GM19324 (cell line): Measurements from ENCODE around the gene MBOAT7.
A peak's percentile ranks its signal among the peaks of the same experiment; 100 is the strongest.
"Not testable (repeated sequence)": the region's sequence is repeated elsewhere in the genome, so short reads cannot be mapped to it uniquely, and the experiment has no call there.

Experiments used
- ATAC-seq: cut with Tn5 transposase; IDR thresholded peaks from one replicate; pipeline ENCODE4 v1.9.1; 2021; ENCODE audit warnings: mild to moderate bottlenecking, moderate library complexity; ENCODE audit not compliant: unreplicated experiment, low FRiP score

MBOAT7 gene

DNA sequence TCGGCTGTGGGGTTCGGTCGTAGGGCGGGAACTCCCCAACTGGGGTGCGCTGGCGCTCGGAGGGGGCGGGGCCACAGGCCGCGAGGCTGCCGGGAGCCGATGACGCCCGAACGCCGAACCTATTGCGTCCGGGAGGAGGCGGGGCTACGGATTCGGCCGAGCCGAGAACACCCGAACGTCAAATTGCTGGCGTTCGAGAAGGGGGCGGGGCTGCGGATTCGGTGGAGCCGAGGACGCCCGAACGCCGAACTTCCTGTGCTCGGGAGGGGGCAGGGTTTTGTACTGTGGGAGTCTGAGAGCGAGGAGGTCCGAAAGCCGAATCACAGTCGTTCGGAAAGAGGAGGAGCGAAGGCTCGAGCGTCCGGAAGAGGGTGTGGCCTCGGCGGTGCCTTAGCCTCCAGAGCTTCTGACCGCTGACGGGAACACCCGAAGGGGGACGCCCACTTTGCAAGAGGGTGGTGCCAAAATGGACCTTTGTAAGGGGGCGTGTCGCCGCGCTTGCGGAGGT lies 1.2 kb upstream of the MBOAT7 start:
- ATAC-seq: peak; percentile 56

DNA sequence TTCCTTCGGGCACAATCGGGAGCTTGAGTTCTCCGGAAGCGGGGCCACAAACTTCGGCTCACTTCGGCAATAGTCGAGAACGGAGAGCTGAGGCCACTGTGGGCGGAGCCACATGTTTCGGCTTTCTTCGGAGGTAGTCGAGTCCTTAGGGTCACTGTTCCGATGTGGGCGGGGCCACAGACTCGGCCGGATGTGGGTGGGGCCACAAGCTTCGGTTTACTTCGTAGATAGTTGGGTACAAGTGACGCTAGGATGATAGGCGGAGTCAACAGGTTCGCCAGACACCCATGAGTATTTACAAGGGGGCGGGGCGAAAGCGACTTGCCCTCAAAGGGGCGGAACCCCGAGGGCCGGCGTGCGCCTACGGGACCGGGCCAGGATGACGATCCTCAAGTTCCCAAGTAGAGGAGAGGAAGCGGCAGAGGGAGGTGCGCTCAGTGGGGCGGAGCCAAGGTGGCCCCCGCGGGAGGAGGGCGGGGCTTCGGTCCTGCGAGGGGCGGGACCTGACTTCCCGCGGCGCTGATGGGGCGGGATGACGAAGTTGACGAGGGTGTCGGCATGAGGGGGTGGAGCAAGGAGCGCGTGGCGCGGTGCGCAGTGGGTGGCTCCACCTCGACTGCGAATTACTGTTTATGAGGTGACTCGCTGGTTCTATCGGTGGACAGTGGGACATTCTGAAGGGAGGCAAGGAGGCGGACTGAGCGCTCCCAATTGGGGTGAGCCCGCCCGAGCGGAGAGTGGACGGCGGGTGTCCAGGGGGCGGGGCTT lies 539 bp upstream of the MBOAT7 start:
- ATAC-seq: peak; percentile 52

- ATAC-seq: no peak
Measured at GRCh38 chr19:54188215-54188871, 1.0 kb downstream of the MBOAT7 start.

- ATAC-seq: no peak
Measured at GRCh38 chr19:54186934-54187381, 2.4 kb downstream of the MBOAT7 start.

GRCh38 chr19:54186351-54186750 lies 3.0 kb downstream of the MBOAT7 start:
- ATAC-seq: no peak

GRCh38 chr19:54183431-54183830 lies 5.9 kb downstream of the MBOAT7 start:
- no peak for ATAC-seq

- ATAC-seq: not testable (repeated sequence)
Measured at GRCh38 chr19:54181894-54182293, 7.5 kb downstream of the MBOAT7 start.

DNA sequence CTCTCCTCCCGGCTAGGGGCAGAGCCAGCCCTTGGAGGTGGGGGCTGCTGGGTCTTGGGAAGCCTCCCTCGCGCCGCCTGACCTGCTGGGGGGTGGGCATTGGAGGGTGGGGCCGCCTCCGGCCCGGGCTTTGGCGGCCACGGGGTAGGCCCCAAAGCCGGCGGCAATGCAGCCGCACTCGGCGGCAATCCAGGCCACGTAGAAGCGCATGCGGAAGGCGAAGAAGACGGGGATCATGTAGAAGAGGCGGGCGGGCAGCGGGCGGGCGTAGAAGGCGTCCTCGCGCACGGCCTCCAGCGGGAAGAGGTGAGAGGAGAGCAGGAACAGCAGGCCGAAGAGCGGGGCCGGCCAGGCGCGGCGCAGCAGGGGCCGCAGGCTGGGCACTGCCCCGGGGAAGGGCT lies 8.7 kb downstream of the MBOAT7 start:
- ATAC-seq: no peak

DNA sequence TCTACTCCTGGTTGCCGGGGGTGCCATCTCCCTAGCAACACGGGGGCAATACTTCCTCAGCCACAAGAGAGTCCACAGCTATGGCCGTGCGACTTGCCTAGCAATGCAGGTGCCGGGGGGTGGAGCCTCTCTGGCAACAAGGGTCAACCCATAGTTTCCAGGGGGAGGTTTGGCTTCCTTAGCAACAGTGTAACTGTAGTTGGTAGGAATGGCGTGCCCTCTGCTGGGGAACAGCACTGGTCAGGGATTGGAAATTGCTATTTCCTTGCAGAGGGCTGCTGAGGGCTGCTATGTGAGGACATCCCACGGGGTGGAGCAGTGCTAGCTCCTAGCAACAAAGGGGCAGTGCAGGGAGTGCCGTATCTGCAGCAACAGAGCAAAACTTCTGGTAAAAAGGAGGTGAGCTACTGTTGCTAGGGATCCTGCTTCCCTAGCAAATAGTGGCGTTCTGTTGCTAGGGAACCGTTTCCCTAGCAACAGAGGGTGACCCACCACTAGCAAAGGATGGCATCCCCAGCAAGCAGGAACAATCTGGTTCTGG lies 9.4 kb downstream of the MBOAT7 start:
- ATAC-seq: no peak

GRCh38 chr19:54179262-54179852 lies 10.0 kb downstream of the MBOAT7 start:
- no peak for ATAC-seq

- ATAC-seq: no peak
Measured at GRCh38 chr19:54178581-54179261, 10.7 kb downstream of the MBOAT7 start.

- ATAC-seq: no peak
Measured at GRCh38 chr19:54173951-54174834, 15.2 kb downstream of the MBOAT7 start.

- ATAC-seq: no peak
Measured at GRCh38 chr19:54173359-54173699, 16.1 kb downstream of the MBOAT7 start.

- no peak for ATAC-seq
Measured at GRCh38 chr19:54172471-54173358, 16.7 kb downstream of the MBOAT7 start, which contains the start of gene TMC4. TMC4 (minus strand) TSS chr19:54173160; CDS start chr19:54173117, 43 bp downstream.

DNA sequence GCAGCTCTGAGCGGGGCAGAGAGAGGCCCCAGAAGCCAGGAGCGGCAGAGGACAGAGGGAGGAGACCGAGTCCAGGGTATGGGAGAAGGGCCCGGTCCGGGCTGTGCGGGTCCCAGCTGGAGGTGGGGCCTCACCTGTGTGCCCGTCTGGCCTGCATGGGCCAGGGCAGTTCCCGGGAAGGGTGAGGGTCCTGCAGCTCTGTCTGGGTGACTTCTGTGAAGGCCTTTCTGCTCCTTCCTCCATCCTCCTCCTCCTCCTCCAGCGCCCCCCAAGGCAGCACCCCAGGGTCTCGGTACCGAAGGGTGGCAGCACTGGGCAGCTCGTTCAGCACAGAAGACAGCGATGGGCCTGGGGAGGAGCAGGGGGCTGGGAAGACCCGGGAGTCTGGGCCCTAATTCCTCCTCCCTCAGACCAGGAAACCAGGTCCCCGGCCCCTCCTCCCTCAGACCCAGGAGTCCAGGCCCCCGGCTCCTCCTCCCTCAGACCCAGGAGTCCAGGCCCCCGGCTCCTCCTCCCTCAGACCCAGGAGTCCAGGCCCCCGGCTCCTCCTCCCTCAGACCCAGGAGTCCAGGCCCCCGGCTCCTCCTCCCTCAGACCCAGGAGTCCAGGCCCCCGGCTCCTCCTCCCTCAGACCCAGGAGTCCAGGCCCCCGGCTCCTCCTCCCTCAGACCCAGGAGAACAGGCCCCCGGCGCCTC lies 17.5 kb downstream of the MBOAT7 start:
- ATAC-seq: not testable (repeated sequence)

GRCh38 chr19:54169149-54169740 lies 20.1 kb downstream of the MBOAT7 start:
- no peak for ATAC-seq

DNA sequence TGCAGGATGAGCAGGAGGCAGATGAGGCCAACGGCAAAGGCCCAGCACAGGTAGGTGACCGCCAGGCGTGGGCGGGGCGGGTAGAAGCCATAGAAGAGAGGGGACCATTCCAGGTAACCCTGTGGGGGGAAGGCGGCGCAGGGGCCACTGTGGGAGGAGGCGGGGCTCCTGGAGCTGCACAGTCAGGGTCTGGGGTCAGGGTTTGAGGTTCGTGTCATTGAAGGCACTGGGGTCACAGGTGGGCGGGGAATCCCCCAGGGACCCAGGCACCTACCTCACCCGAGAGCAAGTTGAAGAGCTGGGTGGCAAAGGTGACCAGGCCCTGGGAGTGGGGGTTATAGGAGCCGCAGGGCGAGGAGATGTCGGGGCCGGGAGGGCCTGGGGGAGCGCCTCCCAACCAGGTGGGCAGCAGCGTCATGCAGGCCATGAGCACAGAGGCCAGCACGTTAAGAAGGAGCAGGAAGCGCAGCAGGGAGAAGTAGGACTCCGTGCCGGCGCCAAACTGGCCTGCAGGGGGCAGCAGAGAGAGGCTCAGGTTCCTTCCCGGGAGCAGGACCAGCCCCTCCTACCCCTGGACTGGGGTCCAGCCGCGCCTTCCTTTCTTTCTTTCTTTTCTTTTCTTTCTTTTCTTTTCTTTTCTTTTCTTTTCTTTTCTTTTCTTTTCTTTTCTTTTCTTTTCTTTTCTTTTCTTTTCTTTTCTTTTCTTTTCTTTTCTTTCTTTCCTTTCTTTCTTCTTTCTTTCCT lies 21.0 kb downstream of the MBOAT7 start:
- ATAC-seq: peak; percentile 50
